ENCODE measurements around the gene RPL5. TPM values are rescaled to one million over a fixed set of nuclear protein-coding genes. Genes with fewer than 3 reads are reported as not detected.
A peak's percentile ranks its signal among the peaks of the same experiment; 100 is the strongest.
"Not testable (repeated sequence)": the region's sequence is repeated elsewhere in the genome, so short reads cannot be mapped to it uniquely, and the experiment has no call there.

RPL5 gene
- total and polyA plus RNA-seq, 2 of the 4 experiments (the other 2 are of a cell fraction): 1,406 to 1,679 TPM

DNA sequence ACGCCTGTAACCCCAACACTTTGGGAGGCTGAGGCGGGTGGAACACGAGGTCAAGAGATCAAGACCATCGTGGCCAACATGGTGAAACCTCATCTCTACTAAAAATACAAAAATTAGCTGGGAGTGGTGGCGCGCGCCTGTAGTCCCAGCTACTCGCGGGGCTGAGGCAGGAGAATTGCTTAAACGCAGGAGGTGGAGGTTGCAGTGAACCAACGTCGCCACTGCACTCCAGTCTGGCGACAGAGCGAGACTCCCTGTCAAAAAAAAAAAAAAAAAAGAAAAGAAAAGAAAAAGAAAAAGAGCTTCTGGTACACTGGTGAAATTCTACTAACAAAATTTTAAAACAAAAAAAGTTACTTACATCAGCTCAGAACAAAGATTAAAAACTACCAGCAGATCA, 48.3 kb upstream of the RPL5 start:
- H4K8ac ChIP-seq (ENCODE audit: low read depth in 2 of 2, low read length in 2 of 2); H2BK120ac ChIP-seq (ENCODE audit: low read depth, low read length); H2AFZ ChIP-seq (replicated peaks; ENCODE audit: low read length, poor library complexity); H2BK20ac ChIP-seq (ENCODE audit: low read depth, low read length); ATAC-seq (ENCODE audit: low read depth); H3K23ac ChIP-seq (ENCODE audit: low read depth, low read length); H3K9me1 ChIP-seq (ENCODE audit: insufficient read depth, low read length); dilution Hi-C loops (cut with HindIII; ENCODE audit: low sequenced_read_pairs, unreplicated experiment); intact Hi-C loops (cut with micrococcal nuclease); H2AK5ac ChIP-seq (ENCODE audit: low read depth, low read length); H3K4ac ChIP-seq (ENCODE audit: low read depth, low read length); in situ Hi-C loops (cut with MboI; ENCODE audit: low sequenced_read_pairs); H2AK9ac ChIP-seq (replicated peaks; ENCODE audit: low read depth, low read length, poor library complexity); H3K4me1 ChIP-seq (ENCODE audit: control insufficient read depth, insufficient read depth, low read length); H3K14ac ChIP-seq (replicated peaks; ENCODE audit: low read depth, low read length); H4K5ac ChIP-seq (ENCODE audit: low read depth, low read length); BruUV-seq (replicated peaks); H3K18ac ChIP-seq (ENCODE audit: low read depth, low read length); H3K27me3 ChIP-seq (ENCODE audit: control insufficient read depth, insufficient read depth, low read length); H2BK15ac ChIP-seq (ENCODE audit: low read depth, low read length); H3K36me3 ChIP-seq (ENCODE audit: control insufficient read depth, insufficient read depth, low read length); H4K91ac ChIP-seq (ENCODE audit: insufficient read depth, low read depth, low read length); H3K9me3 ChIP-seq (ENCODE audit: control insufficient read depth, insufficient read depth, low read length): not testable (repeated sequence)
- H3K4me2 ChIP-seq (ENCODE audit: low read depth, low read length): peak overlapping the region; percentile 95
- TF ChIP-seq CEBPB (IDR thresholded peaks at IDR 0.05; ENCODE audit: low read depth, low read length): 0 out of 2 replicates have a peak, but pooled peaks have one; percentile 8
- no CpG with 5 or more reads among the region's 14 CpGs for WGBS, 2 experiments (ENCODE audit: extremely low coverage in 2 of 2, insufficient read length in 1 of 2)
- DNase-seq: peak; percentile 30
- H2BK5ac ChIP-seq (ENCODE audit: low read depth, low read length, poor library complexity, severe bottlenecking): peak overlapping the region; percentile 95
- H3K9ac ChIP-seq (ENCODE audit: low read depth, low read length): peak overlapping the region; percentile 87
- peaks cover 19% of the 10 kb centered on the region for H4K20me1 ChIP-seq (ENCODE audit: insufficient read depth, low read length)
- ChIA-PET CTCF (interaction anchor here (0.6 to 2.0 kb wide), 10 partner anchors 10 to 537 kb away, joined by 3 to 7 read pairs (median 4); no protein-coding TSS in a partner anchor), POLR2A (ENCODE audit: unreplicated experiment) (interaction anchor here (0.6 kb wide), 1 partner anchor 246 kb away, joined by 3 read pairs; no protein-coding TSS in a partner anchor)
- H3K4me3 ChIP-seq (ENCODE audit: insufficient read depth, low read depth, low read length): peak overlapping the region; percentile 91
- H3K56ac ChIP-seq (ENCODE audit: extremely low read depth, insufficient read depth, low read length): 0 out of 2 replicates have a peak overlapping the region, but pooled peaks have one; percentile 12
- H3K27ac ChIP-seq (ENCODE audit: insufficient read depth, low read length): 0 out of 2 replicates have a peak overlapping the region, but pooled peaks have one; percentile 0
- peaks cover 6 to 39% of the 10 kb centered on the region in 2 experiments; a peak in 3 of 4 replicates for H3K79me1 ChIP-seq (ENCODE audit: low read depth in 1 of 2, low read length in 2 of 2)

Measured in IMR-90 (cell line).